CD8-positive, alpha-beta memory T cell (primary cell): Measurements from ENCODE around the gene CRISPLD2. TPM values are rescaled to one million over a fixed set of nuclear protein-coding genes. Genes with fewer than 3 reads are reported as not detected.

Experiments used
- CTCF ChIA-PET: fragments of 350-600 bp; sonication (Branson Sonifier 250); formaldehyde crosslinking; loops from one replicate; lab custom pipeline; 2021; ENCODE audit warnings: antibody characterized with exemption; lab: Charles Lee
- POLR2A ChIA-PET: fragments of 350-600 bp; sonication (Branson Sonifier 250); formaldehyde crosslinking; loops from one replicate; lab custom pipeline; 2021; ENCODE audit warnings: antibody characterized with exemption; lab: Charles Lee
- DNase-seq, 5 donors: peaks; one replicate each; pipeline versions ENCODE4 v3.0.0 to v3.0.0-alpha.2; 2020 to 2022; ENCODE audit warnings: mixed read lengths in 1 of 5
- H3K27ac ChIP-seq: one replicate; pipeline ENCODE4 v1.7.0; 2013; ENCODE audit warnings: low read depth, mild to moderate bottlenecking, low read length, moderate library complexity
- H3K27me3 ChIP-seq: 2 replicates; pipeline ENCODE4 v1.7.0; 2013; ENCODE audit warnings: low read length, mild to moderate bottlenecking; ENCODE audit not compliant: insufficient read depth, poor library complexity, severe bottlenecking
- H3K36me3 ChIP-seq: 2 replicates; pipeline ENCODE4 v1.7.0; 2013; ENCODE audit warnings: mild to moderate bottlenecking, low read length, moderate library complexity; ENCODE audit not compliant: insufficient read depth
- H3K4me1 ChIP-seq: 2 replicates; pipeline ENCODE4 v1.7.0; 2013; ENCODE audit warnings: mild to moderate bottlenecking, low read length, moderate library complexity; ENCODE audit not compliant: insufficient read depth
- H3K4me3 ChIP-seq: 2 replicates; pipeline ENCODE4 v1.7.0; 2013; ENCODE audit warnings: mild to moderate bottlenecking, low read length
- H3K9me3 ChIP-seq: 2 replicates; pipeline ENCODE4 v1.7.0; 2013; ENCODE audit warnings: mild to moderate bottlenecking, low read length
- H3K27ac Mint-ChIP-seq, 8 donors: one replicate each; pipeline ENCODE4 v1.8.0; 2020 to 2021; ENCODE audit warnings: mixed read lengths in 8 of 8, mild to moderate bottlenecking in 6 of 8, inconsistent platforms in 3 of 8, moderate library complexity in 3 of 8
- H3K27me3 Mint-ChIP-seq, 2 donors: one replicate each; pipeline ENCODE4 v1.8.0; 2020 to 2021; ENCODE audit warnings: mixed read lengths in 2 of 2, mild to moderate bottlenecking in 1 of 2, moderate library complexity in 1 of 2
- H3K36me3 Mint-ChIP-seq, 3 donors: one replicate each; pipeline ENCODE4 v1.8.0; 2020 to 2021; ENCODE audit warnings: mixed read lengths in 3 of 3, inconsistent platforms in 1 of 3, mild to moderate bottlenecking in 1 of 3
- H3K4me1 Mint-ChIP-seq, 3 donors: one replicate each; pipeline ENCODE4 v1.8.0; 2020 to 2021; ENCODE audit warnings: mixed read lengths in 3 of 3, inconsistent platforms in 1 of 3, mild to moderate bottlenecking in 1 of 3
- H3K4me3 Mint-ChIP-seq, 7 donors: one replicate each; pipeline ENCODE4 v1.8.0; 2020 to 2021; ENCODE audit warnings: mixed read lengths in 7 of 7, mild to moderate bottlenecking in 6 of 7, moderate library complexity in 4 of 7, inconsistent platforms in 2 of 7
- H3K9me3 Mint-ChIP-seq, 5 donors: one replicate each; pipeline ENCODE4 v1.8.0; 2020 to 2022; ENCODE audit warnings: mixed read lengths in 5 of 5, mild to moderate bottlenecking in 3 of 5, moderate library complexity in 2 of 5, inconsistent platforms in 1 of 5
- polyA plus RNA-seq: library from polyadenylated mRNA; unstranded; fragments of 300-500 nt; fragmentation: Illumina TruSeq; gene quantifications from one replicate; pipeline ENCODE4 v1.2.3, GENCODE V29; 2021
- total RNA-seq, 2 experiments: library from RNA; stranded (reverse); gene quantifications; one replicate each; pipeline ENCODE4 v1.2.3, GENCODE V29; 2021

Gene CRISPLD2, protein sequence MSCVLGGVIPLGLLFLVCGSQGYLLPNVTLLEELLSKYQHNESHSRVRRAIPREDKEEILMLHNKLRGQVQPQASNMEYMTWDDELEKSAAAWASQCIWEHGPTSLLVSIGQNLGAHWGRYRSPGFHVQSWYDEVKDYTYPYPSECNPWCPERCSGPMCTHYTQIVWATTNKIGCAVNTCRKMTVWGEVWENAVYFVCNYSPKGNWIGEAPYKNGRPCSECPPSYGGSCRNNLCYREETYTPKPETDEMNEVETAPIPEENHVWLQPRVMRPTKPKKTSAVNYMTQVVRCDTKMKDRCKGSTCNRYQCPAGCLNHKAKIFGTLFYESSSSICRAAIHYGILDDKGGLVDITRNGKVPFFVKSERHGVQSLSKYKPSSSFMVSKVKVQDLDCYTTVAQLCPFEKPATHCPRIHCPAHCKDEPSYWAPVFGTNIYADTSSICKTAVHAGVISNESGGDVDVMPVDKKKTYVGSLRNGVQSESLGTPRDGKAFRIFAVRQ
- total RNA-seq: under 1 TPM in 1 of 2 experiments, not detected in 1; 0.04 TPM
- 0.05 TPM for polyA plus RNA-seq

DNA sequence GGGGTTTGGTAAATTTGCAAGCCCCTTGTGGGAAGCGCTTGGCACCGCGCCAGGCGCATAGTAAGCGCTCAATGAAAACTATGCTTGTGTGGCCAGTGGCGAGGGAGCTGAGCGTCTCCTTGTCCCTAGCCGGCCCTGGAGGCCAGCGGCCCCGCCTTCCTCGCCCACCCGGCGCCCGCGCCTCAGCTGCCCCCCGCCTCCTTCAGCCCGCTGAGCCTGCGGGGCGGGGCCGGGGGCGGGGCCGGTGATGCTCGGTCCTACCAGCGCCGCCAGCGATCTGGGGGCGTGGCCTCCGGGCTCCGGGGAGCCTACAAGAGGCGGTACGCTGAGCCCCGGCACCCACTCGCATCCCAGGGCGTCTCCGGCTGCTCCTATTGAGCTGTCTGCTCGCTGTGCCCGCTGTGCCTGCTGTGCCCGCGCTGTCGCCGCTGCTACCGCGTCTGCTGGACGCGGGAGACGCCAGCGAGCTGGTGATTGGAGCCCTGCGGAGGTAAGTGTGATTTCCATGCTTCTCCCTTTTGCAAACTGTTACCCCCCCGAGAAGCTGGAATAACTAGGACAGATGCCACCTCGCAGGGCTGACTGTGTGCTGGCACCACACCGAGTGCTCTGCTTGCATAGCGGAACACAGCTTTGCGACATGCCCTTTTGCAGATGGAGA is at the start of gene CRISPLD2:
Gene CRISPLD2 (plus strand): TSS at position 342 of the 661 bp plus-strand sequence. CDS start 18,511 bp downstream, outside the sequence.
- Histone ChIP-seq H3K27ac (no peak within 1 kb of the TSS), H3K4me1 (peaks cover 16% of the 10 kb centered on the region), H3K4me3 (peak within 1 kb of the TSS; percentile 72), H3K27me3 (peaks cover 4% of the 10 kb centered on the region), H3K36me3 (no peaks in the 10 kb centered on the region), H3K9me3 (no peaks in the 10 kb centered on the region)
- peak; percentile 63 to 86 (median 75) for DNase-seq
- Mint-ChIP-seq H3K4me1 (peaks cover 9 to 10% (median 9%) of the 10 kb centered on the region in 3 donors), H3K4me3 (peak within 1 kb of the TSS; percentile 40 to 71 (median 63)), H3K9me3 (peaks cover 0 to 2% (median 0%) of the 10 kb centered on the region in 5 donors), H3K27me3 (peaks cover 17 to 65% of the 10 kb centered on the region in 2 donors), H3K27ac (peak within 1 kb of the TSS in 1 of 8 donors; percentile 68), H3K36me3 (no peaks in the 10 kb centered on the region)
- ChIA-PET POLR2A (no interaction called here), CTCF (no interaction called here)

DNA sequence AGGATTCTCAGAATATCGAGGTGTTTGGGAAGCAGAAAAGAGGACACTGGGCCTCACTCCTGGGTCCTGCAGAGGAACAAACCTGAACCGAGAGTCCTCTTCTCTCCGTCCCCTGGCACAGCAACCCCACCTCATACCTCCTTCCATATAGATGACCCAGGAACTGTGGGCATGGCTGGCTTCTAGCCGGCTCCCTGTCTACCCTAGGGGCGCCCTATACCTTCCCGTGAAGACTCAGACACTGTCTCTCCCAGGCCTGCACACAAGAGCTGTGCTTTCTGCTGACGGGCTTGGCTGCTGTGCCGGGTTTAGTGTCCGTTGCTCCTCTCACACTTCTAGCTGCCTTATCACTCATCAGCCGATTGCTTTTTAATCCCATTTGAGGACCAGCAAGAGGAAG is 46.5 kb upstream of the CRISPLD2 start:
- peaks cover 9 to 89% (median 27%) of the 10 kb centered on the region in 3 donors for H3K36me3 Mint-ChIP-seq
- DNase-seq: no peak
- H3K36me3 ChIP-seq: peaks cover 44% of the 10 kb centered on the region
- ChIA-PET CTCF (interaction anchor here (1.0 kb wide), 1 partner anchor 11 kb away, joined by 3 read pairs; no protein-coding TSS in a partner anchor), POLR2A (no interaction called here)
- no peak overlapping the region for H3K4me3 ChIP-seq
- H3K27me3 Mint-ChIP-seq: no peaks in the 10 kb centered on the region
- H3K4me3 Mint-ChIP-seq: no peak overlapping the region
- no peaks in the 10 kb centered on the region for H3K27me3 ChIP-seq
- H3K4me1 ChIP-seq: peaks cover under 1% of the 10 kb centered on the region
- no peaks in the 10 kb centered on the region for H3K9me3 Mint-ChIP-seq
- no peak overlapping the region for H3K27ac ChIP-seq
- no peaks in the 10 kb centered on the region for H3K9me3 ChIP-seq
- H3K27ac Mint-ChIP-seq: peak overlapping the region in 1 of 8 donors; percentile 68
- peaks cover 0 to 12% (median 2%) of the 10 kb centered on the region in 3 donors for H3K4me1 Mint-ChIP-seq

DNA sequence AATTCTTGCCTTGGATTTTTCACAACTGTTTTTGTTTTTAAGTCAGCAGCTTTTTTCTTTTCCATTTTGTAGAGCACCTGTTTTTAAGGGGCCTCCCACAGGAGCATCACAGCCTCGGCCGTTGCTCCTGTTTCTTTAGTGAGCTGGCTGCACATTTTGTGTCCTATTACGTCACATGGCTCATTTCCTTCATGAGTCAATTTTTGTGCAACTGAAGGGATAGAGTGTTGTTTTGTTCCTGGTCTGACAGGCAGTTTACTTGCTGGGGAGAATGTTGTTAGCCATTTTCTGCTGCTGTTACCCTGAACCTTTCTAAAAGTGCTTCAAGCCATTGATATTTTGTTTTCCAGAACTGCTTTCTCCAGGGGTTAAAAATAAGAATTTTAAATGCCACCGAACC is 45.0 kb upstream of the CRISPLD2 start:
- Mint-ChIP-seq H3K4me3 (no peak overlapping the region), H3K9me3 (no peaks in the 10 kb centered on the region), H3K36me3 (peaks cover 8 to 89% (median 27%) of the 10 kb centered on the region in 3 donors), H3K27ac (peak overlapping the region in 1 of 8 donors; percentile 1), H3K4me1 (no peaks in the 10 kb centered on the region), H3K27me3 (no peaks in the 10 kb centered on the region)
- Histone ChIP-seq H3K4me3 (no peak overlapping the region), H3K36me3 (peaks cover 40% of the 10 kb centered on the region), H3K27me3 (no peaks in the 10 kb centered on the region), H3K4me1 (no peaks in the 10 kb centered on the region), H3K27ac (no peak overlapping the region), H3K9me3 (no peaks in the 10 kb centered on the region)
- ChIA-PET POLR2A (no interaction called here), CTCF (no interaction called here)
- no peak for DNase-seq

DNA sequence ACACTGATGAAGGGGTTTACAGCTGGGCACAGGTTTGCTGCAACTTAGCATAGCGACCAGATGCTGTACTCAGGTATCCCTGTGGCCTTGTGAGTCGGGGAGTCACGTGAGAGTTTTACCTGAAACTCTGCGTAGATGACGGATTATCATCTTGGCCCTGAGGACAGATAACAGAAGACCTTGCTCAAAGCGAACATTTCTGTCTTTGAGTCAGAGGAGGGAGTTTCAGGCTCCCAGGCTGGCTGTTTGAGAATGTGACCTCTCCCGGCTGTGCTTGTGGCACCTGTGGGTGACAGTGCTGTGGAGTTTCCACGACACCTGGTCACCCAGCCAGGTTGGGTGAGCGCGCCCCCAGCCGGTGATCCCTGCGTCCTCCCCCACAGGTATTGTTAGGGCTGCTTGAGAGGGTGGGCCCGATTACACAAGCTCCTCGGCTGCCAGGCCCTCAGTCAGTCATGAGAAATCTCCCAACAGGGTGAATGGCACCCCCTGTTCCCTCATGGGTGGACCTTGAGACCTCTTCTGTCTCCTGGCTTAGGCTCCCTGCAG is 44.4 kb upstream of the CRISPLD2 start:
- Histone ChIP-seq H3K27ac (no peak overlapping the region), H3K4me1 (no peaks in the 10 kb centered on the region), H3K36me3 (peaks cover 40% of the 10 kb centered on the region), H3K4me3 (no peak overlapping the region), H3K27me3 (no peaks in the 10 kb centered on the region), H3K9me3 (no peaks in the 10 kb centered on the region)
- H3K4me1 Mint-ChIP-seq: no peaks in the 10 kb centered on the region
- peak overlapping the region in 2 of 8 donors; percentile 34 to 62 for H3K27ac Mint-ChIP-seq
- H3K4me3 Mint-ChIP-seq: no peak overlapping the region
- no peaks in the 10 kb centered on the region for H3K27me3 Mint-ChIP-seq
- no peak for DNase-seq
- POLR2A ChIA-PET: no interaction called here
- no peaks in the 10 kb centered on the region for H3K9me3 Mint-ChIP-seq
- CTCF ChIA-PET: no interaction called here
- H3K36me3 Mint-ChIP-seq: peaks cover 14 to 89% (median 30%) of the 10 kb centered on the region in 3 donors

DNA sequence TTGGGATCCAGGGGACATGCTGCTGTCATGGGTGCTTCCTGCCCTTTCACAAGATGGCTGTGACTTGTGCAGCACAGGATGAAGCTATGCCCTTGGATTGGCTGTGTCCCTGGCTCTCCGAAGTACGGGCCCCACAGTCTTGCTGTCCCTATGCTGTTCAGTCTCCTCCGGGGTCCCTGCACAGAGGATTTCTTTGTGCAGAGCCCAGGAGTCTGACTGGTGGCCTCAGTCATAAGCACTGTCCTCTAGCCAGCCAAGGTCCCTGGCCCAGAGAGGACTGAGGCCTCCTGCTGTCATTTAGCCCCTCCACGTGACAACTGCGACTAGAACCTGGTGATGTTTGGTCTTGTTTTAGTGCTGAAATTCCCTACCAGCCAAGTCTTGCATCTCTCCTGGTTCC is 42.4 kb upstream of the CRISPLD2 start:
- ChIA-PET POLR2A (no interaction called here), CTCF (no interaction called here)
- no peaks in the 10 kb centered on the region for H3K27me3 ChIP-seq
- peak overlapping the region in 1 of 8 donors; percentile 33 for H3K27ac Mint-ChIP-seq
- H3K36me3 ChIP-seq: peaks cover 36% of the 10 kb centered on the region
- H3K4me3 Mint-ChIP-seq: no peak overlapping the region
- peaks cover 14 to 78% (median 26%) of the 10 kb centered on the region in 3 donors for H3K36me3 Mint-ChIP-seq
- no peak for DNase-seq
- no peaks in the 10 kb centered on the region for H3K9me3 Mint-ChIP-seq
- no peaks in the 10 kb centered on the region for H3K27me3 Mint-ChIP-seq
- no peak overlapping the region for H3K27ac ChIP-seq
- H3K9me3 ChIP-seq: no peaks in the 10 kb centered on the region
- H3K4me1 ChIP-seq: no peaks in the 10 kb centered on the region
- no peak overlapping the region for H3K4me3 ChIP-seq
- H3K4me1 Mint-ChIP-seq: no peaks in the 10 kb centered on the region

DNA sequence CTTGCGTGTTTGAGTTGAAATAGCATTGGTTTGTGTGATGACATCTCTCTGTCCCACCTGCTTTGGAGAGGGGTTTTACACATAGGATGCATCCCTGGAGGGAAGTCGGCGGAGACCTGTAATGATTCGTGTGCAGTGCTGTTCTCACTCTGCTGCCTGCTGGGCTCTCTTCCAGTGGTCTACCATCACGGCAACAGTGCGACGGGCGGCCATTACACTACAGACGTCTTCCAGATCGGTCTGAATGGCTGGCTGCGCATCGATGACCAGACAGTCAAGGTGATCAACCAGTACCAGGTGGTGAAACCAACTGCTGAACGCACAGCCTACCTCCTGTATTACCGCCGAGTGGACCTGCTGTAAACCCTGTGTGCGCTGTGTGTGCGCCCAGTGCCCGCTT is 41.1 kb upstream of the CRISPLD2 start:
- peaks cover 26% of the 10 kb centered on the region for H3K36me3 ChIP-seq
- CTCF ChIA-PET: no interaction called here
- H3K4me3 ChIP-seq: no peak overlapping the region
- no peak overlapping the region for H3K27ac ChIP-seq
- Mint-ChIP-seq H3K4me1 (no peaks in the 10 kb centered on the region), H3K4me3 (no peak overlapping the region), H3K27me3 (no peaks in the 10 kb centered on the region), H3K27ac (no peak overlapping the region), H3K9me3 (no peaks in the 10 kb centered on the region), H3K36me3 (peaks cover 14 to 68% (median 27%) of the 10 kb centered on the region in 3 donors)
- POLR2A ChIA-PET: no interaction called here
- no peaks in the 10 kb centered on the region for H3K27me3 ChIP-seq
- H3K4me1 ChIP-seq: no peaks in the 10 kb centered on the region
- no peak for DNase-seq
- H3K9me3 ChIP-seq: no peaks in the 10 kb centered on the region

DNA sequence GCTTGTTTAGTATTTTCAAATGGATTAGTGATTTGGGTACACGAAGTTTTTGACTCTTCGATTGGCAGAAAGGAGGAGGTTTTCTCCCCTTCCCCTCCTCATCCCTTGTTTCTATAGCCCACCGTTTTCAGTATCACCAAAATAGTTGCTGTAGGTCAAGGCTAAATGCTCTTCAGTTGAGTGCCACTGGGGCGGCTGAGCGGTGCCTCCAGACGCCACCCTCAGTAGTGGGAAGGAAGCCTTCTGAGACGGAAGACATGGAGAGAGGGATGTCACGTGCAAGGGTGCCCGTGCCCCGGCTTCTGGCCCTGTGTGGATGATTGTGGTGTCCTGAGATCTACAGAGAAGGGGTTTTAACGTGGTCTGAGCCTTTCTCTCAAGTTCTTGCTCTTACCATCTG is 39.7 kb upstream of the CRISPLD2 start:
- DNase-seq: no peak
- POLR2A ChIA-PET: no interaction called here
- Mint-ChIP-seq H3K36me3 (peaks cover 14 to 58% (median 23%) of the 10 kb centered on the region in 3 donors), H3K9me3 (no peaks in the 10 kb centered on the region), H3K27ac (peak overlapping the region in 1 of 8 donors; percentile 54), H3K4me1 (no peaks in the 10 kb centered on the region), H3K4me3 (no peak overlapping the region), H3K27me3 (no peaks in the 10 kb centered on the region)
- Histone ChIP-seq H3K27me3 (no peaks in the 10 kb centered on the region), H3K27ac (no peak overlapping the region), H3K4me3 (no peak overlapping the region), H3K9me3 (no peaks in the 10 kb centered on the region), H3K4me1 (no peaks in the 10 kb centered on the region), H3K36me3 (peaks cover 22% of the 10 kb centered on the region)
- CTCF ChIA-PET: no interaction called here
